ENCODE data around the gene HECTD4. TPM values are rescaled to one million over a fixed set of nuclear protein-coding genes. Genes with fewer than 3 reads are reported as not detected.

Gene HECTD4
- total and polyA plus RNA-seq, 12 donors: 17.5 to 50.0 (median 27.7) TPM

- Histone ChIP-seq H3K27me3 (no peaks in the 10 kb centered on the region), H3K4me1 (replicated peaks in 1 of 2) (peaks cover 6 to 39% of the 10 kb centered on the region in 2 donors), H3K36me3 (replicated peaks in 1 of 2) (no peaks in the 10 kb centered on the region), H3K27ac (no peak overlapping the region), H3K9me3 (replicated peaks in 1 of 3) (no peaks in the 10 kb centered on the region), H3K4me3 (no peak overlapping the region)
- WGBS, 4 donors: 96 to 100% (median 97%) methylated on average over 10 to 12 of the region's 12 CpGs
- DNase-seq: no peak
- no peak for TF ChIP-seq POLR2A (IDR thresholded peaks at IDR 0.05)
- no peak for TF ChIP-seq CTCF (IDR thresholded peaks at IDR 0.05)
- intact Hi-C loops (cut with DNase I): no loop called here
Measured at GRCh38 chr12:112319395-112319794, 62.8 kb downstream of the HECTD4 start.

GRCh38 chr12:112317481-112317880 lies 64.8 kb downstream of the HECTD4 start:
- intact Hi-C loops (cut with DNase I): no loop called here
- no peaks in the 10 kb centered on the region for H3K36me3 ChIP-seq (replicated peaks in 1 of 2)
- H3K27me3 ChIP-seq: no peaks in the 10 kb centered on the region
- no peak for DNase-seq
- H3K27ac ChIP-seq: no peak overlapping the region
- H3K4me3 ChIP-seq: no peak overlapping the region
- H3K4me1 ChIP-seq (replicated peaks in 1 of 2): peaks cover 6 to 28% of the 10 kb centered on the region in 2 donors
- TF ChIP-seq CTCF (IDR thresholded peaks at IDR 0.05): no peak
- no peak for TF ChIP-seq POLR2A (IDR thresholded peaks at IDR 0.05)
- WGBS, 4 donors: 88 to 90% (median 89%) methylated on average over 5 to 6 of the region's 6 CpGs
- H3K9me3 ChIP-seq (replicated peaks in 1 of 3): no peaks in the 10 kb centered on the region

- intact Hi-C loops (cut with DNase I): no loop called here
Measured at GRCh38 chr12:112314981-112315380, 67.2 kb downstream of the HECTD4 start.

GRCh38 chr12:112309797-112310196 lies 72.4 kb downstream of the HECTD4 start:
- intact Hi-C loops (cut with DNase I): no loop called here
- 60 to 71% (median 66%) methylated on average over 2 of the region's 2 CpGs for WGBS, 4 donors

More at GRCh38 chr12:112314981-112315380, 67.2 kb downstream of the HECTD4 start:
- no peak for DNase-seq
- WGBS, 4 donors: 96 to 99% (median 97%) methylated on average over 7 of the region's 7 CpGs
- Histone ChIP-seq H3K9me3 (replicated peaks in 1 of 3) (no peaks in the 10 kb centered on the region), H3K4me3 (no peak overlapping the region), H3K4me1 (replicated peaks in 1 of 2) (peaks cover 6 to 13% of the 10 kb centered on the region in 2 donors), H3K27ac (no peak overlapping the region), H3K36me3 (replicated peaks in 1 of 2) (no peaks in the 10 kb centered on the region), H3K27me3 (no peaks in the 10 kb centered on the region)
- TF ChIP-seq POLR2A (IDR thresholded peaks at IDR 0.05) (no peak), CTCF (IDR thresholded peaks at IDR 0.05) (no peak)

More at GRCh38 chr12:112309797-112310196, 72.4 kb downstream of the HECTD4 start:
- Histone ChIP-seq H3K27ac (no peak overlapping the region), H3K9me3 (replicated peaks in 1 of 3) (no peaks in the 10 kb centered on the region), H3K4me1 (replicated peaks in 1 of 2) (peaks cover 0 to 10% of the 10 kb centered on the region in 2 donors), H3K27me3 (no peaks in the 10 kb centered on the region), H3K36me3 (replicated peaks in 1 of 2) (peaks cover 0 to 14% of the 10 kb centered on the region in 2 donors), H3K4me3 (no peak overlapping the region)
- no peak for TF ChIP-seq CTCF (IDR thresholded peaks at IDR 0.05)
- TF ChIP-seq POLR2A (IDR thresholded peaks at IDR 0.05): no peak
- DNase-seq: no peak
